ENCODE measurements around the gene GRIK1.

GRIK1 gene

DNA sequence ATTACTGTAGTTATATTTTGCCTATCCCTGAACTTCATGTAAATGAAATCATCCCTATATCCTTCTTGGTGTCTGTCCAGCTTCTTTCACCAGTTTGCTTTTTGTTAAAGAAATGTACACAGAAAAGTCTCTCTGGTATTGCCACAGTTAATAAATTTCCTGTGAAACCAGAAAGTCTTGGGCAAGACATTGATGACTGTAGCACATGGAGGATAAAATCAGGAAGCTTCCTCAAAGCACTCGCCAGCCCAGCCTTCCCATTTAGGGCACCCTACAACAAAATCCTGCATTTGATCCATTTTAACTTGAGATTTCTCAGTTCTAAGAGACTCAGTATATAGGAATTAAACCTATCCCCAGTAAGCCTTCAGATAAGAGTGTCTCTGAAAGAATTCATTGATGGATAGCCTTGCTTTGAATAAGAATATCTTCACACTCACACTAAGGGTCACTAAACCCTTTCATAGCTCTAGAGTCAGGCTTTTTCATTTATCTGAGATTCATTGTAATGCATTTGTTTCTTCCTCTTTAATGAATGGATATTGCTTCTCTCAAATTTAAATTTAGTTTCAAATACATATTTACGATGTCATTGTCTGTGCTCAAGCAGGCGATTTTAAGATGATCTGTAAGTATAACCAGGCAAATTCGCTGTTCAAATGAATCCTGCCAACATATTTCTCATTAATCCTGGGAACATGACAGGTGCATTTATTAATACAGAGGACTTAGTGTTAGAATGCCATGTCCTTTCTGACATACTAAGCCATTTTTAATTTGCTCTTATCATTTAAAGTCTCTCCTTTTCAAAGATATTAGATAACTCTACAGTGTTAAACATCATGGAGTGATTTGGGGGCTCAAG lies 153.1 kb downstream of the GRIK1 start:
- DNase-seq (ENCODE audit: low read depth), result no peak

GRCh38 chr21:29777160-29777559 lies 162.6 kb downstream of the GRIK1 start:
- no peak for DNase-seq (ENCODE audit: low read depth)

DNA sequence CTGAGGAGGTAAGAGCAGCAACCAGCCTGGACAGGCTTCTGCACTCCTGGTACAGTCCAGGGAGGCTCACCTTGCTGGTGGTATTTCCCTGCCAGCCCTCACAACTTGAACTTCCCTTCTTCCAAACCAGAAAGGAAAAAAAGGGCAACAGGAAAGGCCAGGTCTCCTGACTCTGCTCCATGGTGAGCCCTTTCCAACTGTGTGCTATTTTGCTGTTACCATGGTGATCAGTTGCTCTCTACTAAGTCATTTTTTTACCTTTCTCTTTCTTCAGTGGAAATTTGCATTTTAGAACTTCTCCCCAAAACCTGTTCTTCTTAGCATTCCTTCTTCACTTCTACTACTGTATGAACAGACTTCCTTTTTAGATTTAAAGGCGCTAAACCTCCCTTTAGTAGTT lies 164.3 kb downstream of the GRIK1 start:
- DNase-seq (ENCODE audit: low read depth), result no peak

- DNase-seq (ENCODE audit: low read depth), result no peak
Measured at GRCh38 chr21:29771491-29772066, 168.2 kb downstream of the GRIK1 start.

GRCh38 chr21:29763674-29764073 lies 176.1 kb downstream of the GRIK1 start:
- DNase-seq (ENCODE audit: low read depth), result no peak

GRCh38 chr21:29762570-29763082 lies 177.2 kb downstream of the GRIK1 start:
- DNase-seq (ENCODE audit: low read depth), result no peak

- DNase-seq (ENCODE audit: low read depth), result no peak
Measured at GRCh38 chr21:29753216-29753615, 186.6 kb downstream of the GRIK1 start.

- DNase-seq (ENCODE audit: low read depth), result no peak
Measured at GRCh38 chr21:29751473-29752185, 188.2 kb downstream of the GRIK1 start.

DNA sequence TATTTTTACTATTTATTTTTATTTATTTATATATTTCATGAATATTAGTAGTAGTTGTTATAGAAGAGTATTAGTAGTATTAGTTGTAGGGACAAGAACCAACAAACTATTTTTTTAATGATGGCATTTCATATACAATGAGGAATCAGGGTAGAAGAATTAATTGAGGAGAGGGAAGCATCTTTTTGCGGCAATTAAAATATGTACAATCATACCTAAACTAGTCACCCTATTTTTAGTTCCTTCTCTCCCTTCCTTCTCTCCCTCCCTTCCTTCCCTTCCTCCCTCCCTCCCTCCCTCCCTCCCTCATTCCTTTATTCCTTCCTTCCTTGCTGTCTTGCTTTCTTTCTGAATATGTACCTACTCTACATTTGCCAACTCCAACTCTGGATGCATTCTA lies 189.8 kb downstream of the GRIK1 start:
- no peak for DNase-seq (ENCODE audit: low read depth)

GRCh38 chr21:29749223-29749622 lies 190.6 kb downstream of the GRIK1 start:
- DNase-seq (ENCODE audit: low read depth), result no peak

- DNase-seq (ENCODE audit: low read depth), result no peak
Measured at GRCh38 chr21:29748391-29749167, 191.2 kb downstream of the GRIK1 start.

DNA sequence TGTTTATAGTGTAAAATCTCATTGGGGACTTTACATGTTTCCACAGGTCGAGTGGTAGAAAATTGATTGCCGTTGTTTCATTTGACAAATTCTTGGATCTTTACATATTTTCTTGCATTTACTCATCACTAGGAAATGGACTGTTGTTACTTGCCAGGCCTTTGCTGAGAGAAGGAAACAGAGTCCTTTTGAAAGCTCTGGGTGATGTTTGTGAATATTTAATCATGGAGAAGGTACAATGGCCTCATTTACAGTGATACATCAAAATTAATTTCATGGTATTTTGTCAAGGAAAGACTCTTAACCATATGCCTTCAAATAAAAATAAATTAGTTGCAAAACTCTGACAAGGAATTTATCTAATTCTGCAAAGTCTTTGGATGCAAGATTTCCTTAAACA lies 198.0 kb downstream of the GRIK1 start:
- DNase-seq (ENCODE audit: low read depth), result no peak

- DNase-seq (ENCODE audit: low read depth), result no peak
Measured at GRCh38 chr21:29739176-29739575, 200.6 kb downstream of the GRIK1 start.

DNA sequence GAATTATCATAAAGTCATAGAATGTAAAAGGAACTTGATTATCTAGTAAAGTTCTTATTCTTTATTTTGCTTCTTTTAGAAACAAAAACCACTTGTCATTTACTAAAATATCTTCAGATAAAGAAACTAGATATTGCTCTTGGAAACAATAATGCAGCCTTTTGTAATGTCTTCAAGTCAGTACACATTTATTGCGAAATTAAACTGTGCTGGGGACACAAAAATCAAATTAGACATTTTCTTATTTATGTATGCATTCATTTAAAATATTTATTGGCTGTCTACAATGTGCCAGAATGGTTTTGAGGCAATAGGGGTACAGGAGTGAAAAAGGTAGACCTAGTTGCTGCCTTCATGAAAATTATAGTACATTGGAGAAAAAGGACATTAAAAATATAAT lies 201.1 kb downstream of the GRIK1 start:
- no peak for DNase-seq (ENCODE audit: low read depth)

GRCh38 chr21:29737186-29737585 lies 202.6 kb downstream of the GRIK1 start:
- no peak for DNase-seq (ENCODE audit: low read depth)

GRCh38 chr21:29730281-29730680 lies 209.5 kb downstream of the GRIK1 start:
- no peak for DNase-seq (ENCODE audit: low read depth)

- no peak for DNase-seq (ENCODE audit: low read depth)
Measured at GRCh38 chr21:29726044-29726443, 213.8 kb downstream of the GRIK1 start.

DNA sequence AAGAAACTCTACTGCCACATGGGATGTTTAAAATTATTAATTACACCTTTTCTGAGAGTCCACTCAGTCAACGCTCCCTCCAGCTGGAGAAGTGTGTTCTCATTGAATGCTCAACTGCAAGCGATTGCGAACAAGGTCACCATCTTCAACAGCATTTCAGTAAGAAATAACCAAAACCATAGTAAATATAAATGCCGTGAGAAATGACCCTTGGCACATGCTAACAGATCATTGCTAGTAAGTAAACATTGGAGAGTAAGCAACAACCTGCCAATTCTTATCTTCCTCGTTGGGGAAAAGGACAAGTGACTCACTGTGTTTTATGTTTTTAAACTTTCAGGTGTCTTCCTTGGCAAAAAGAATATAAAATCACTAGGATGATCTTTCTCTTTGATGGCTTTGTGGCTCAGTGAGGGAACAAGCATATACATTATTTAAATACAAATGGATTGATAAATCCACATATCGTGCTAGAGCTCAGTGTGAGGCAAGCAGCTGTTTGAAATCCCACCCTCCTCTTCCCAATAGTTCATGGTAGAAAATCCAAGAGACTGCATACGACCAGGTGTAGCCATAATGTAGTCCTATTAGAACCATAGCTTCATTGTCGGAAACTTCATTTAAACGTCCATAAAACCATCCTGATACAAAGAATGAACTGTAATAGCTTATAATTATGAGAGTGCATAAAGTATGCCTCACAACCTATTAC lies 214.6 kb downstream of the GRIK1 start:
- no peak for DNase-seq (ENCODE audit: low read depth)

- no peak for DNase-seq (ENCODE audit: low read depth)
Measured at GRCh38 chr21:29721964-29722363, 217.8 kb downstream of the GRIK1 start.

DNA sequence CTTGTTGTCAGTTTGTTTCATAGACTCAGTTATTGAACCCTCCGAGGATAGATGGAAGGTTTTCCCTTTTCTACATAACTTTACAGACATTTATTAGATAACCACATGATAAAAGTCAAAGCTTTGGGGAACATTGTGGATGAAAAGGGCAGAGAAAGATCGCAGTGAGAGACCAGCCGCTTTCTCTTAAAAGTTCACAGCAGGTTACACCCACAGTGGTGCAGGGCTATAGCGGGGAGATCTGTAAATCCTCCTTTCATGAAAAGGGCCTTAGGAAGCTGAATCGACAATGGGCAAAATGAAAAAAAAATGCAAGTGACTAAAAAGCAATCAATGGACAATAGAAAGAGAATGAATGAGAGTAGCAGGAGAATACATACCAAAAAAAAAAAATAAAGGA lies 218.6 kb downstream of the GRIK1 start:
- DNase-seq (ENCODE audit: low read depth), result no peak

GRCh38 chr21:29719521-29719920 lies 220.3 kb downstream of the GRIK1 start:
- no peak for DNase-seq (ENCODE audit: low read depth)
